ENCODE measurements around the gene FRAT2.
"Not testable (repeated sequence)": the region's sequence is repeated elsewhere in the genome, so short reads cannot be mapped to it uniquely, and the experiment has no call there.

The FRAT2 gene

DNA sequence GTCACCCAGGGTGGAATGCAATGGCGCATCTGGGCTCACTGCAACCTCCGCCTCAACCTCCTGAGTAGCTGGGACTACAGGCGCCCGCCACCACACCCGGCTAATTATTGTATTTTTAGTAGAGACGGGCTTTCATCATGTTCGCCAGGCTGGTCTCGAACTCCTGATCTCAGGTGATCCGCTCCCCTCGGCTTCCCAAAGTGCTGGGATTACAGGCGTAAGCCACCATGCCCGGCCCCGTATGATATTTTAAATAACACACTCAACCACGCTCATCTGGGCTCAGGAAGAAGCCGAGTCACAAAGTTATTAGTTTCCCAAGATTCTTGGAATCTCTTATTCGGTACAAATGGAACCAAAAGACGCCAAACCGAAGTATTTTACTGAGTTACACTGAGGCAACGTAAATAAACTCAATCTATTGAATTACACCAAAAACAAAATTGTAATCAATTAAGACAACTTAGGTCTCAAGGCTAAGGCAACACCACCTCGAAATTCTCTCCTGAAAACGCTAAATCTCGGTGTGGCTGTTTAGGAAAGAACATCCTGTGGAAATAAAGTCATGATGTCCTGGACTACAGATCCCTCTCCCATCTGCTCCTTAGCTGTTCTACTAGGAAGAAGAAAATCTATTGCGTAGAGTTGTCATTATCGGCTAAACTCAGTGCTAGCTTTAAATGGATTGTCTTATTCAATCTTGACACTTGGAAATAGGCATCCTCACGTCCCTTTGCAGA, 43.0 kb downstream of the FRAT2 start:
- DNase-seq (ENCODE audit: low spot score) = no peak

GRCh38 chr10:97290576-97291356, 43.8 kb downstream of the FRAT2 start:
- DNase-seq (ENCODE audit: low spot score) = not testable (repeated sequence)

GRCh38 chr10:97290076-97290475, 44.5 kb downstream of the FRAT2 start:
- DNase-seq (ENCODE audit: low spot score) = not testable (repeated sequence)
